HL-60 (cell line): ENCODE data around the gene HMX2.

Experiments used
- DNase-seq, 2 experiments: peaks; one replicate each; pipeline ENCODE4 v3.0.0-alpha.2; 2010 to 2020; ENCODE audit warnings: low read depth in 1 of 2, low spot score in 1 of 2
- H3K27ac ChIP-seq: fragments of 250-450 bp; sonication (Bioruptor Pico); replicated peaks from 2 replicates; pipeline ENCODE4 v1.5.1; 2020; ENCODE audit warnings: mild to moderate bottlenecking, moderate library complexity
- H3K27me3 ChIP-seq: fragments of 250-450 bp; sonication (Bioruptor Pico); 2 replicates; pipeline ENCODE4 v1.5.1; 2021; ENCODE audit warnings: mild to moderate bottlenecking, moderate library complexity; ENCODE audit not compliant: insufficient read depth, poor library complexity, severe bottlenecking
- H3K4me3 ChIP-seq: replicated peaks from 2 replicates; pipeline ENCODE4 v1.5.1; 2011; ENCODE audit warnings: mild to moderate bottlenecking, control low read depth, low read length; ENCODE audit not compliant: insufficient read depth
- GABPA ChIP-seq: IDR thresholded peaks from 2 replicates; pipeline ENCODE4 v1.6.1; 2012; ENCODE audit warnings: low read depth
- POLR2AphosphoS5 ChIP-seq: IDR thresholded peaks from 2 replicates; pipeline ENCODE4 v1.6.1; 2012; ENCODE audit warnings: low read depth
- SPI1 ChIP-seq: IDR thresholded peaks from 2 replicates; pipeline ENCODE4 v1.6.1; 2012; ENCODE audit warnings: low read depth, mild to moderate bottlenecking, borderline replicate concordance
- long read RNA-seq: library from polyadenylated mRNA; unstranded; transcript quantifications from one replicate; pipeline ENCODE4 v2.0.0, GENCODE V29; 2020
- TF ChIP-seq, protein P1 (sequence below): IDR thresholded peaks from one replicate; pipeline ENCODE4 v1.5.1; 2011; ENCODE audit warnings: low read length, control low read depth, inconsistent platforms; ENCODE audit not compliant: insufficient read depth
- TF ChIP-seq, protein P2 (sequence below): IDR thresholded peaks from 2 replicates; pipeline ENCODE4 v1.6.1; 2012; ENCODE audit warnings: low read depth; ENCODE audit not compliant: insufficient replicate concordance

The HMX2 gene
- long read RNA-seq: 0 reads

- peak within 1 kb of the TSS; percentile 23 for H3K4me3 ChIP-seq
Observed at GRCh38 chr10:123147635-123148413, at the start of gene HMX2. Gene HMX2, plus strand, starts transcription at chr10:123148136. Its CDS starts 243 bp downstream, at chr10:123148379.

GRCh38 chr10:123100030-123100762, 47.7 kb upstream of the HMX2 start:
- no peak for TF ChIP-seq SPI1
- TF ChIP-seq, protein P1, sequence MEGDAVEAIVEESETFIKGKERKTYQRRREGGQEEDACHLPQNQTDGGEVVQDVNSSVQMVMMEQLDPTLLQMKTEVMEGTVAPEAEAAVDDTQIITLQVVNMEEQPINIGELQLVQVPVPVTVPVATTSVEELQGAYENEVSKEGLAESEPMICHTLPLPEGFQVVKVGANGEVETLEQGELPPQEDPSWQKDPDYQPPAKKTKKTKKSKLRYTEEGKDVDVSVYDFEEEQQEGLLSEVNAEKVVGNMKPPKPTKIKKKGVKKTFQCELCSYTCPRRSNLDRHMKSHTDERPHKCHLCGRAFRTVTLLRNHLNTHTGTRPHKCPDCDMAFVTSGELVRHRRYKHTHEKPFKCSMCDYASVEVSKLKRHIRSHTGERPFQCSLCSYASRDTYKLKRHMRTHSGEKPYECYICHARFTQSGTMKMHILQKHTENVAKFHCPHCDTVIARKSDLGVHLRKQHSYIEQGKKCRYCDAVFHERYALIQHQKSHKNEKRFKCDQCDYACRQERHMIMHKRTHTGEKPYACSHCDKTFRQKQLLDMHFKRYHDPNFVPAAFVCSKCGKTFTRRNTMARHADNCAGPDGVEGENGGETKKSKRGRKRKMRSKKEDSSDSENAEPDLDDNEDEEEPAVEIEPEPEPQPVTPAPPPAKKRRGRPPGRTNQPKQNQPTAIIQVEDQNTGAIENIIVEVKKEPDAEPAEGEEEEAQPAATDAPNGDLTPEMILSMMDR: no peak
- no peak for TF ChIP-seq POLR2AphosphoS5
- TF ChIP-seq, protein P2, sequence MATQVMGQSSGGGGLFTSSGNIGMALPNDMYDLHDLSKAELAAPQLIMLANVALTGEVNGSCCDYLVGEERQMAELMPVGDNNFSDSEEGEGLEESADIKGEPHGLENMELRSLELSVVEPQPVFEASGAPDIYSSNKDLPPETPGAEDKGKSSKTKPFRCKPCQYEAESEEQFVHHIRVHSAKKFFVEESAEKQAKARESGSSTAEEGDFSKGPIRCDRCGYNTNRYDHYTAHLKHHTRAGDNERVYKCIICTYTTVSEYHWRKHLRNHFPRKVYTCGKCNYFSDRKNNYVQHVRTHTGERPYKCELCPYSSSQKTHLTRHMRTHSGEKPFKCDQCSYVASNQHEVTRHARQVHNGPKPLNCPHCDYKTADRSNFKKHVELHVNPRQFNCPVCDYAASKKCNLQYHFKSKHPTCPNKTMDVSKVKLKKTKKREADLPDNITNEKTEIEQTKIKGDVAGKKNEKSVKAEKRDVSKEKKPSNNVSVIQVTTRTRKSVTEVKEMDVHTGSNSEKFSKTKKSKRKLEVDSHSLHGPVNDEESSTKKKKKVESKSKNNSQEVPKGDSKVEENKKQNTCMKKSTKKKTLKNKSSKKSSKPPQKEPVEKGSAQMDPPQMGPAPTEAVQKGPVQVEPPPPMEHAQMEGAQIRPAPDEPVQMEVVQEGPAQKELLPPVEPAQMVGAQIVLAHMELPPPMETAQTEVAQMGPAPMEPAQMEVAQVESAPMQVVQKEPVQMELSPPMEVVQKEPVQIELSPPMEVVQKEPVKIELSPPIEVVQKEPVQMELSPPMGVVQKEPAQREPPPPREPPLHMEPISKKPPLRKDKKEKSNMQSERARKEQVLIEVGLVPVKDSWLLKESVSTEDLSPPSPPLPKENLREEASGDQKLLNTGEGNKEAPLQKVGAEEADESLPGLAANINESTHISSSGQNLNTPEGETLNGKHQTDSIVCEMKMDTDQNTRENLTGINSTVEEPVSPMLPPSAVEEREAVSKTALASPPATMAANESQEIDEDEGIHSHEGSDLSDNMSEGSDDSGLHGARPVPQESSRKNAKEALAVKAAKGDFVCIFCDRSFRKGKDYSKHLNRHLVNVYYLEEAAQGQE: no peak
- TF ChIP-seq GABPA: no peak
- no peak for DNase-seq
- Histone ChIP-seq H3K27ac (no peak overlapping the region), H3K4me3 (no peak overlapping the region), H3K27me3 (no peaks in the 10 kb centered on the region)

More at GRCh38 chr10:123147635-123148413, at the start of gene HMX2:
- H3K27ac ChIP-seq: no peak within 1 kb of the TSS
- no peak for DNase-seq
- TF ChIP-seq POLR2AphosphoS5 (no peak), SPI1 (no peak), GABPA (no peak)
- TF ChIP-seq, protein P1: no peak
- TF ChIP-seq, protein P2: no peak
- peaks cover 81% of the 10 kb centered on the region for H3K27me3 ChIP-seq

- no peak overlapping the region for H3K4me3 ChIP-seq
- H3K27ac ChIP-seq: no peak overlapping the region
- TF ChIP-seq, protein P2: no peak
- TF ChIP-seq SPI1 (no peak), GABPA (no peak), POLR2AphosphoS5 (no peak)
- TF ChIP-seq, protein P1: no peak
- H3K27me3 ChIP-seq: no peaks in the 10 kb centered on the region
- no peak for DNase-seq
Observed at GRCh38 chr10:123101872-123102271, 46.1 kb upstream of the HMX2 start.
